H9 (cell line): ENCODE measurements around the gene ARHGEF17. TPM values are rescaled to one million over a fixed set of nuclear protein-coding genes. Genes with fewer than 3 reads are reported as not detected.
A peak's percentile ranks its signal among the peaks of the same experiment; 100 is the strongest.

ENCODE experiments used
- DNase-seq: peaks from one replicate; pipeline ENCODE4 v3.0.0-alpha.2; 2017
- H2AFZ ChIP-seq: one replicate; pipeline ENCODE4 v1.6.1; 2013; ENCODE audit warnings: mild to moderate bottlenecking, low read length, control low read depth, moderate library complexity
- H2AK5ac ChIP-seq: 2 replicates; pipeline ENCODE4 v1.6.1; 2013; ENCODE audit warnings: low read length, control low read depth, mixed read lengths; ENCODE audit not compliant: insufficient read length
- H2BK120ac ChIP-seq: one replicate; pipeline ENCODE4 v1.6.1; 2013; ENCODE audit warnings: low read depth, mild to moderate bottlenecking, low read length, control low read depth, inconsistent platforms; ENCODE audit not compliant: poor library complexity, severe bottlenecking
- H2BK12ac ChIP-seq: 2 replicates; pipeline ENCODE4 v1.6.1; 2013; ENCODE audit warnings: low read length, control low read depth, mixed read lengths, low read depth; ENCODE audit not compliant: insufficient read length
- H2BK15ac ChIP-seq: 2 replicates; pipeline ENCODE4 v1.6.1; 2013; ENCODE audit warnings: low read depth, low read length, control low read depth
- H2BK20ac ChIP-seq: one replicate; pipeline ENCODE4 v1.6.1; 2013; ENCODE audit warnings: low read depth, mild to moderate bottlenecking, low read length, control low read depth, inconsistent platforms; ENCODE audit not compliant: poor library complexity, severe bottlenecking
- H2BK5ac ChIP-seq: 2 replicates; pipeline ENCODE4 v1.6.1; 2013; ENCODE audit warnings: low read length, control low read depth, mixed read lengths; ENCODE audit not compliant: insufficient read length
- H3K14ac ChIP-seq: 2 replicates; pipeline ENCODE4 v1.6.1; 2013; ENCODE audit warnings: low read length, control low read depth; ENCODE audit not compliant: insufficient read depth
- H3K18ac ChIP-seq: 2 replicates; pipeline ENCODE4 v1.6.1; 2013; ENCODE audit warnings: low read depth, mild to moderate bottlenecking, mixed read lengths, low read length, control low read depth; ENCODE audit not compliant: insufficient read length
- H3K23ac ChIP-seq: 2 replicates; pipeline ENCODE4 v1.6.1; 2013; ENCODE audit warnings: low read length, control low read depth, mixed read lengths, low read depth; ENCODE audit not compliant: insufficient read length
- H3K23me2 ChIP-seq: 2 replicates; pipeline ENCODE4 v1.6.1; 2013; ENCODE audit warnings: low read depth, mild to moderate bottlenecking, mixed read lengths, low read length, control low read depth; ENCODE audit not compliant: insufficient read length, poor library complexity, severe bottlenecking
- H3K27ac ChIP-seq: 2 replicates; pipeline ENCODE4 v1.5.1; 2013; ENCODE audit warnings: low read length, control low read depth, mixed read lengths, low read depth; ENCODE audit not compliant: insufficient read length
- H3K27me3 ChIP-seq: 2 replicates; pipeline ENCODE4 v1.6.1; 2013; ENCODE audit warnings: low read length, control low read depth, inconsistent platforms; ENCODE audit not compliant: insufficient read depth
- H3K4ac ChIP-seq: 2 replicates; pipeline ENCODE4 v1.6.1; 2013; ENCODE audit warnings: low read depth, mild to moderate bottlenecking, control low read depth, inconsistent platforms, low read length, moderate library complexity
- H3K4me1 ChIP-seq: 2 replicates; pipeline ENCODE4 v1.6.1; 2013; ENCODE audit warnings: low read length, control low read depth, inconsistent platforms; ENCODE audit not compliant: insufficient read depth
- H3K4me2 ChIP-seq: 2 replicates; pipeline ENCODE4 v1.6.1; 2013; ENCODE audit warnings: low read length, control low read depth, mixed read lengths; ENCODE audit not compliant: insufficient read length, insufficient read depth
- H3K56ac ChIP-seq: 2 replicates; pipeline ENCODE4 v1.6.1; 2013; ENCODE audit warnings: low read depth, mild to moderate bottlenecking, mixed read lengths, low read length, control low read depth; ENCODE audit not compliant: insufficient read length
- H3K79me1 ChIP-seq: 2 replicates; pipeline ENCODE4 v1.6.1; 2013; ENCODE audit warnings: low read depth, mild to moderate bottlenecking, moderate library complexity, low read length, control low read depth, inconsistent platforms; ENCODE audit not compliant: insufficient read depth, poor library complexity, severe bottlenecking
- H3K79me2 ChIP-seq: 2 replicates; pipeline ENCODE4 v1.6.1; 2013; ENCODE audit warnings: low read length, control low read depth, inconsistent platforms; ENCODE audit not compliant: insufficient read depth
- H3K9ac ChIP-seq: 2 replicates; pipeline ENCODE4 v1.6.1; 2013; ENCODE audit warnings: low read length, control low read depth, mixed read lengths; ENCODE audit not compliant: insufficient read length; ENCODE audit errors: extremely low read depth
- H3K9me3 ChIP-seq: one replicate; pipeline ENCODE4 v1.6.1; 2013; ENCODE audit warnings: low read depth, low read length, inconsistent platforms; ENCODE audit not compliant: control insufficient read depth
- H3T11ph ChIP-seq: one replicate; pipeline ENCODE4 v1.6.1; 2013; ENCODE audit warnings: mild to moderate bottlenecking, low read length, control low read depth, inconsistent platforms
- H4K20me1 ChIP-seq: one replicate; pipeline ENCODE4 v1.6.1; 2013; ENCODE audit not compliant: control insufficient read depth, insufficient read length, insufficient read depth
- H4K5ac ChIP-seq: 2 replicates; pipeline ENCODE4 v1.6.1; 2013; ENCODE audit warnings: low read depth, mild to moderate bottlenecking, mixed read lengths, low read length, control low read depth; ENCODE audit not compliant: insufficient read length
- H4K8ac ChIP-seq: replicated peaks from 2 replicates; pipeline ENCODE4 v1.6.1; 2013; ENCODE audit warnings: low read length, control low read depth, mixed read lengths, low read depth; ENCODE audit not compliant: insufficient read length
- H4K91ac ChIP-seq: 2 replicates; pipeline ENCODE4 v1.6.1; 2013; ENCODE audit warnings: low read depth, mild to moderate bottlenecking, moderate library complexity, mixed read lengths, low read length, control low read depth; ENCODE audit not compliant: insufficient read length
- H3K27ac Mint-ChIP-seq, 3 experiments: 2 replicates in 2 of 3; 3 replicates in 1 of 3; pipeline ENCODE4 v1.8.0; 2020 to 2021; ENCODE audit warnings: mixed read lengths in 3 of 3, mild to moderate bottlenecking in 1 of 3, moderate library complexity in 1 of 3
- H3K27me3 Mint-ChIP-seq: 2 replicates; pipeline ENCODE4 v1.8.0; 2021; ENCODE audit warnings: low read depth, mild to moderate bottlenecking, moderate library complexity, mixed read lengths
- H3K36me3 Mint-ChIP-seq, 3 experiments: 2 replicates in 2 of 3; 3 replicates in 1 of 3; pipeline ENCODE4 v1.8.0; 2020 to 2021; ENCODE audit warnings: low read depth in 3 of 3, mixed read lengths in 3 of 3; ENCODE audit not compliant: insufficient read depth in 1 of 3
- H3K4me1 Mint-ChIP-seq, 2 experiments: 2 replicates each; pipeline ENCODE4 v1.8.0; 2020; ENCODE audit warnings: mixed read lengths in 2 of 2
- H3K4me3 Mint-ChIP-seq, 2 experiments: 2 replicates in 1 of 2; 3 replicates in 1 of 2; pipeline ENCODE4 v1.8.0; 2020 to 2021; ENCODE audit warnings: mild to moderate bottlenecking in 2 of 2, mixed read lengths in 2 of 2, moderate library complexity in 1 of 2
- H3K9me3 Mint-ChIP-seq, 2 experiments: 2 replicates in 1 of 2; 3 replicates in 1 of 2; pipeline ENCODE4 v1.8.0; 2020; ENCODE audit warnings: mild to moderate bottlenecking in 2 of 2, mixed read lengths in 2 of 2, moderate library complexity in 1 of 2
- CTCF ChIP-seq: fragments of 200-600 bp; sonication (generic); conservative IDR thresholded peaks from 3 replicates; pipeline ENCODE4 v1.8.0; 2021; ENCODE audit warnings: antibody characterized with exemption, mild to moderate bottlenecking
- WGBS: extraction: QIAGEN DNeasy Blood & Tissue Kit; methylation state at CpG from one replicate; pipeline ENCODE4 v1.1.7; 2013; ENCODE audit warnings: missing lambda C conversion rate, low lambda C conversion rate, mixed read lengths; ENCODE audit not compliant: insufficient read length; ENCODE audit errors: extremely low coverage; 5-methylcytosine and 5-hydroxymethylcytosine counted together
- total RNA-seq: library from RNA; stranded (reverse); gene quantifications from 2 replicates; pipeline ENCODE4 v1.2.1, GENCODE V29; 2021

ARHGEF17 gene
- total RNA-seq, 1 experiment from 2014 or later = 7.4 TPM

GRCh38 chr11:73262851-73263495 is 45.1 kb upstream of the ARHGEF17 start:
- Histone ChIP-seq H2BK12ac (no peak overlapping the region), H3K27me3 (peaks cover 4% of the 10 kb centered on the region), H3K4me1 (no peaks in the 10 kb centered on the region), H3K27ac (no peak overlapping the region), H3K9me3 (no peaks in the 10 kb centered on the region), H2BK120ac (no peak overlapping the region), H2AFZ (no peak overlapping the region), H3K9ac (no peak overlapping the region), H2BK5ac (no peak overlapping the region), H2AK5ac (no peak overlapping the region), H3K18ac (no peak overlapping the region), H3K23me2 (no peaks in the 10 kb centered on the region), H4K8ac (no peak overlapping the region), H4K91ac (no peak overlapping the region), H2BK20ac (no peak overlapping the region), H3K23ac (no peak overlapping the region), H3K14ac (no peak overlapping the region), H3K79me2 (no peaks in the 10 kb centered on the region), H4K20me1 (peaks cover 2% of the 10 kb centered on the region), H3K4me2 (no peak overlapping the region), H3K79me1 (no peaks in the 10 kb centered on the region), H3K4ac (no peak overlapping the region), H4K5ac (no peak overlapping the region), H3K56ac (no peak overlapping the region), H3T11ph (no peak overlapping the region), H2BK15ac (no peak overlapping the region)
- H3K36me3 Mint-ChIP-seq = no peaks in the 10 kb centered on the region
- peaks cover 0 to 13% of the 10 kb centered on the region in 2 experiments; a peak in 2 of 4 replicates for H3K4me1 Mint-ChIP-seq
- TF ChIP-seq CTCF = no peak
- H3K27ac Mint-ChIP-seq = no peak overlapping the region
- DNase-seq = peak; percentile 14
- no CpG with 5 or more reads among the region's 5 CpGs for WGBS
- no peaks in the 10 kb centered on the region for H3K9me3 Mint-ChIP-seq
- H3K27me3 Mint-ChIP-seq = peaks cover 34% of the 10 kb centered on the region
- no peak overlapping the region for H3K4me3 Mint-ChIP-seq
